HCT116 (cell line): ENCODE measurements around the gene MCF2L. TPM values are rescaled to one million over a fixed set of nuclear protein-coding genes. Genes with fewer than 3 reads are reported as not detected.

ENCODE experiments used
- ATAC-seq: fragments of 200-7000 bp; cut with Tn5 transposase; 2 replicates; pipeline ENCODE4 v1.9.1; 2020; ENCODE audit warnings: mild to moderate bottlenecking, moderate library complexity
- BruUV-seq: library from RNA; stranded (reverse); fragments of 400-500 nt; replicated peaks from 2 replicates; lab custom pipeline; 2021; lab: Mats Ljungman, UMichigan
- CTCF ChIA-PET: fragments of 300-600 bp; sonication (Branson Sonifier 250); formaldehyde crosslinking; loops from one replicate; lab custom pipeline; 2021; ENCODE audit warnings: antibody characterized with exemption; lab: Charles Lee
- POLR2A ChIA-PET: fragments of 300-600, 350-600 bp; sonication (Branson Sonifier 250); formaldehyde crosslinking; loops from one replicate; lab custom pipeline; 2021; ENCODE audit warnings: antibody characterized with exemption; lab: Charles Lee
- RAD21 ChIA-PET, 2 experiments: fragments of 300-600 bp; sonication (Branson Sonifier 250); formaldehyde crosslinking; loops; one replicate each; lab custom pipeline; 2023; ENCODE audit warnings: low total read pairs in 2 of 2; ENCODE audit not compliant: uncharacterized antibody in 2 of 2, unreplicated experiment in 2 of 2, low non-redundant PET in 1 of 2; lab: Charles Lee
- DNase-seq: peaks from one replicate; pipeline ENCODE4 v3.0.0-alpha.2; 2010; ENCODE audit warnings: low read depth, low spot score
- H2AFZ ChIP-seq: fragments of 200-600 bp; shearing (Covaris generic), sonication (generic); 2 replicates; pipeline ENCODE4 v1.6.1; 2017; ENCODE audit warnings: low read depth, mixed run types, mixed read lengths, antibody characterized with exemption, low read length; ENCODE audit not compliant: poor library complexity, severe bottlenecking
- H3K27ac ChIP-seq: 2 replicates; pipeline ENCODE4 v1.5.1; 2012; ENCODE audit warnings: low read depth, low read length
- H3K27me3 ChIP-seq: fragments of 200-600 bp; sonication (generic); 2 replicates; pipeline ENCODE4 v1.6.1; 2016; ENCODE audit warnings: mixed run types, low read length, mixed read lengths; ENCODE audit not compliant: insufficient read depth
- H3K36me3 ChIP-seq, 2 experiments: fragments of 200-500 bp in 1 of 2; fragments of 200-600 bp in 1 of 2; sonication (Bioruptor generic) in 1 of 2; sonication (generic) in 1 of 2; 2 replicates each; pipeline versions ENCODE4 v1.5.1 to v1.6.1; 2014 to 2016; ENCODE audit warnings: low read length in 2 of 2, inconsistent platforms in 1 of 2, mixed read lengths in 1 of 2, mixed run types in 1 of 2; ENCODE audit not compliant: insufficient read depth in 2 of 2, control insufficient read depth in 1 of 2
- H3K4me1 ChIP-seq, 2 experiments: fragments of 200-600 bp in 1 of 2; sonication (generic) in 1 of 2; 2 replicates each; pipeline versions ENCODE4 v1.5.1 to v1.6.1; 2012 to 2017; ENCODE audit warnings: low read length in 2 of 2, inconsistent platforms in 1 of 2, mild to moderate bottlenecking in 1 of 2, mixed read lengths in 1 of 2, mixed run types in 1 of 2, moderate library complexity in 1 of 2; ENCODE audit not compliant: insufficient read depth in 2 of 2, control insufficient read depth in 1 of 2
- H3K4me2 ChIP-seq: fragments of 200-600 bp; sonication (generic); 2 replicates; pipeline ENCODE4 v1.6.1; 2017; ENCODE audit warnings: mixed run types, low read length, mixed read lengths
- H3K4me3 ChIP-seq, 2 experiments: fragments of 200-600 bp in 1 of 2; sonication (generic) in 1 of 2; replicated peaks in 1 of 2; 2 replicates each; pipeline ENCODE4 v1.5.1; 2011 to 2016; ENCODE audit warnings: low read length in 2 of 2, control low read depth in 1 of 2, low read depth in 1 of 2, mild to moderate bottlenecking in 1 of 2, mixed read lengths in 1 of 2, mixed run types in 1 of 2
- H3K79me2 ChIP-seq: fragments of 200-600 bp; sonication (generic); 2 replicates; pipeline ENCODE4 v1.6.1; 2017; ENCODE audit warnings: mild to moderate bottlenecking, mixed run types, low read length, moderate library complexity, mixed read lengths; ENCODE audit not compliant: insufficient read depth
- H3K9ac ChIP-seq: fragments of 200-600 bp; sonication (generic); 2 replicates; pipeline ENCODE4 v1.6.1; 2016; ENCODE audit warnings: low read length, mixed read lengths
- H3K9me2 ChIP-seq: fragments of 200-600 bp; sonication (generic), shearing (Covaris generic); 2 replicates; pipeline ENCODE4 v1.6.1; 2017; ENCODE audit warnings: mixed run types, mild to moderate bottlenecking, moderate library complexity; ENCODE audit not compliant: insufficient read depth
- H3K9me3 ChIP-seq, 2 experiments: fragments of 200-500 bp in 1 of 2; fragments of 200-600 bp in 1 of 2; sonication (Bioruptor generic) in 1 of 2; sonication (generic) in 1 of 2; 2 replicates each; pipeline ENCODE4 v1.6.1; 2014 to 2017; ENCODE audit warnings: low read length in 2 of 2, mixed read lengths in 2 of 2, inconsistent platforms in 1 of 2, low read depth in 1 of 2, mild to moderate bottlenecking in 1 of 2, mixed run types in 1 of 2, moderate library complexity in 1 of 2; ENCODE audit not compliant: control insufficient read depth in 1 of 2, insufficient read depth in 1 of 2
- H4K20me1 ChIP-seq: fragments of 200-600 bp; sonication (generic), shearing (Covaris generic); 2 replicates; pipeline ENCODE4 v1.6.1; 2017; ENCODE audit warnings: mixed run types, mild to moderate bottlenecking, moderate library complexity; ENCODE audit not compliant: insufficient read depth
- CEBPB ChIP-seq: IDR thresholded peaks from 2 replicates; pipeline ENCODE4 v1.6.1; 2012; ENCODE audit warnings: low read depth
- EGR1 ChIP-seq: IDR thresholded peaks from 2 replicates; pipeline ENCODE4 v1.6.1; 2012; ENCODE audit warnings: low read depth
- EZH2 ChIP-seq: fragments of 200-600 bp; sonication (generic); IDR thresholded peaks from 2 replicates; pipeline ENCODE4 v1.6.1; 2017; ENCODE audit warnings: antibody characterized with exemption, mixed run types
- EZH2phosphoT487 ChIP-seq: fragments of 200-600 bp; IDR thresholded peaks from 2 replicates; pipeline ENCODE4 v1.6.1; 2018; ENCODE audit warnings: antibody characterized with exemption, borderline replicate concordance
- JUND ChIP-seq: IDR thresholded peaks from 2 replicates; pipeline ENCODE4 v1.6.1; 2012
- POLR2AphosphoS5 ChIP-seq: IDR thresholded peaks from 2 replicates; pipeline ENCODE4 v1.6.1; 2011; ENCODE audit warnings: mild to moderate bottlenecking, low read depth, low read length, moderate library complexity
- RAD21 ChIP-seq: IDR thresholded peaks from 2 replicates; pipeline ENCODE4 v1.6.1; 2012; ENCODE audit warnings: low read depth, mild to moderate bottlenecking
- SP1 ChIP-seq: IDR thresholded peaks from 2 replicates; pipeline ENCODE4 v1.6.1; 2012; ENCODE audit warnings: low read depth
- intact Hi-C: fragments of 100-400 bp; cut with micrococcal nuclease; formaldehyde crosslinking; loops from 2 replicates; pipeline ENCODE4 v1.10.0; 2022
- total RNA-seq: library from RNA; stranded (reverse); gene quantifications from one replicate; pipeline ENCODE4 v1.2.1, GENCODE V29; 2021; ENCODE audit not compliant: unreplicated experiment
- TF ChIP-seq, protein P1 (sequence below): IDR thresholded peaks from 2 replicates; pipeline ENCODE4 v1.6.1; 2012; ENCODE audit warnings: low read depth
- TF ChIP-seq, protein P2 (sequence below): IDR thresholded peaks from 2 replicates; pipeline ENCODE4 v1.6.1; 2011; ENCODE audit warnings: mild to moderate bottlenecking, low read length, moderate library complexity; ENCODE audit not compliant: insufficient replicate concordance; ENCODE audit errors: extremely low read depth
- TF ChIP-seq, protein P3 (sequence below): IDR thresholded peaks from 2 replicates; pipeline ENCODE4 v1.6.1; 2012
- TF ChIP-seq, protein P4 (sequence below): IDR thresholded peaks from 2 replicates; pipeline ENCODE4 v1.6.1; 2012

MCF2L gene
- total RNA-seq, 1 experiment from 2014 or later, result 19.3 TPM

DNA sequence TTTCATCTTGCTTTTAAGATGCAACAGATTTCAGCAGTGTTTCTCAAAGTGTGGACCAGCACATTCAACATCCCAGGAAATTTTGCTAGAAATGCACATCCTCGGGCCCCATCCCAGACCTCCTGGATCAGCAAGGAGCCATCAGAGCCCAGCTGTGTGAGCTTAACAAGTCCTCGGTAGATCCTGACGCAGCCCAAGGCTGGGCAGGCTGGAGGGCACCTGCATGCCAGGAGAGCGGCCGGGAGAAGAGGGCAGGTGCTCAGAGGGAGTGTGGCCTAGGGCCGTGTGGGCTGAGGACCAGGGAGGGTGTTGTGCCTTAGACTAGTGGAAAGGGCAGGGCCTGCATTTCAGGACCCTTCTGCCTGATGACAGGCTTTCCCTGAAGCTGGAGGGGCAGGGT is 2.2 kb upstream of the MCF2L start:
- Histone ChIP-seq H3K4me2 (no peak overlapping the region), H3K27me3 (no peaks in the 10 kb centered on the region), H3K36me3 (no peaks in the 10 kb centered on the region), H3K79me2 (no peaks in the 10 kb centered on the region), H3K9me2 (no peaks in the 10 kb centered on the region), H3K9me3 (no peaks in the 10 kb centered on the region), H4K20me1 (no peaks in the 10 kb centered on the region), H3K4me3 (no peak overlapping the region), H3K9ac (no peak overlapping the region), H2AFZ (no peak overlapping the region), H3K27ac (no peak overlapping the region), H3K4me1 (peaks cover 9 to 23% of the 10 kb centered on the region in 2 experiments; a peak in 3 of 4 replicates)
- no TSS peak for BruUV-seq
- ChIA-PET RAD21 (no interaction called here), CTCF (no interaction called here), POLR2A (no interaction called here)
- DNase-seq, result no peak
- no peak for ATAC-seq
- intact Hi-C loops, result no loop called here
- TF ChIP-seq, protein P1, sequence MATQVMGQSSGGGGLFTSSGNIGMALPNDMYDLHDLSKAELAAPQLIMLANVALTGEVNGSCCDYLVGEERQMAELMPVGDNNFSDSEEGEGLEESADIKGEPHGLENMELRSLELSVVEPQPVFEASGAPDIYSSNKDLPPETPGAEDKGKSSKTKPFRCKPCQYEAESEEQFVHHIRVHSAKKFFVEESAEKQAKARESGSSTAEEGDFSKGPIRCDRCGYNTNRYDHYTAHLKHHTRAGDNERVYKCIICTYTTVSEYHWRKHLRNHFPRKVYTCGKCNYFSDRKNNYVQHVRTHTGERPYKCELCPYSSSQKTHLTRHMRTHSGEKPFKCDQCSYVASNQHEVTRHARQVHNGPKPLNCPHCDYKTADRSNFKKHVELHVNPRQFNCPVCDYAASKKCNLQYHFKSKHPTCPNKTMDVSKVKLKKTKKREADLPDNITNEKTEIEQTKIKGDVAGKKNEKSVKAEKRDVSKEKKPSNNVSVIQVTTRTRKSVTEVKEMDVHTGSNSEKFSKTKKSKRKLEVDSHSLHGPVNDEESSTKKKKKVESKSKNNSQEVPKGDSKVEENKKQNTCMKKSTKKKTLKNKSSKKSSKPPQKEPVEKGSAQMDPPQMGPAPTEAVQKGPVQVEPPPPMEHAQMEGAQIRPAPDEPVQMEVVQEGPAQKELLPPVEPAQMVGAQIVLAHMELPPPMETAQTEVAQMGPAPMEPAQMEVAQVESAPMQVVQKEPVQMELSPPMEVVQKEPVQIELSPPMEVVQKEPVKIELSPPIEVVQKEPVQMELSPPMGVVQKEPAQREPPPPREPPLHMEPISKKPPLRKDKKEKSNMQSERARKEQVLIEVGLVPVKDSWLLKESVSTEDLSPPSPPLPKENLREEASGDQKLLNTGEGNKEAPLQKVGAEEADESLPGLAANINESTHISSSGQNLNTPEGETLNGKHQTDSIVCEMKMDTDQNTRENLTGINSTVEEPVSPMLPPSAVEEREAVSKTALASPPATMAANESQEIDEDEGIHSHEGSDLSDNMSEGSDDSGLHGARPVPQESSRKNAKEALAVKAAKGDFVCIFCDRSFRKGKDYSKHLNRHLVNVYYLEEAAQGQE, result no peak
- TF ChIP-seq JUND, result no peak
- TF ChIP-seq EZH2phosphoT487, result no peak
- TF ChIP-seq, protein P2, sequence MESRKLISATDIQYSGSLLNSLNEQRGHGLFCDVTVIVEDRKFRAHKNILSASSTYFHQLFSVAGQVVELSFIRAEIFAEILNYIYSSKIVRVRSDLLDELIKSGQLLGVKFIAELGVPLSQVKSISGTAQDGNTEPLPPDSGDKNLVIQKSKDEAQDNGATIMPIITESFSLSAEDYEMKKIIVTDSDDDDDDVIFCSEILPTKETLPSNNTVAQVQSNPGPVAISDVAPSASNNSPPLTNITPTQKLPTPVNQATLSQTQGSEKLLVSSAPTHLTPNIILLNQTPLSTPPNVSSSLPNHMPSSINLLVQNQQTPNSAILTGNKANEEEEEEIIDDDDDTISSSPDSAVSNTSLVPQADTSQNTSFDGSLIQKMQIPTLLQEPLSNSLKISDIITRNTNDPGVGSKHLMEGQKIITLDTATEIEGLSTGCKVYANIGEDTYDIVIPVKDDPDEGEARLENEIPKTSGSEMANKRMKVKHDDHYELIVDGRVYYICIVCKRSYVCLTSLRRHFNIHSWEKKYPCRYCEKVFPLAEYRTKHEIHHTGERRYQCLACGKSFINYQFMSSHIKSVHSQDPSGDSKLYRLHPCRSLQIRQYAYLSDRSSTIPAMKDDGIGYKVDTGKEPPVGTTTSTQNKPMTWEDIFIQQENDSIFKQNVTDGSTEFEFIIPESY, result no peak
- TF ChIP-seq EGR1, result no peak
- no peak for TF ChIP-seq RAD21
- TF ChIP-seq CEBPB, result no peak
- TF ChIP-seq SP1, result no peak
- TF ChIP-seq, protein P3, sequence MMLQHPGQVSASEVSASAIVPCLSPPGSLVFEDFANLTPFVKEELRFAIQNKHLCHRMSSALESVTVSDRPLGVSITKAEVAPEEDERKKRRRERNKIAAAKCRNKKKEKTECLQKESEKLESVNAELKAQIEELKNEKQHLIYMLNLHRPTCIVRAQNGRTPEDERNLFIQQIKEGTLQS, result no peak
- no peak for TF ChIP-seq POLR2AphosphoS5
- no peak for TF ChIP-seq EZH2
- TF ChIP-seq, protein P4, sequence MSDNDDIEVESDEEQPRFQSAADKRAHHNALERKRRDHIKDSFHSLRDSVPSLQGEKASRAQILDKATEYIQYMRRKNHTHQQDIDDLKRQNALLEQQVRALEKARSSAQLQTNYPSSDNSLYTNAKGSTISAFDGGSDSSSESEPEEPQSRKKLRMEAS, result no peak
